ENCODE measurements around the gene LRRC31. TPM values are rescaled to one million over a fixed set of nuclear protein-coding genes. Genes with fewer than 3 reads are reported as not detected.

The LRRC31 gene
- total and polyA plus RNA-seq, 2 of the 8 experiments (the other 6 are each of a cell fraction or from before 2014, with no cell fraction given): not detected

- Histone ChIP-seq H2BK120ac (replicated peaks; ENCODE audit: low read depth, low read length) (no peak overlapping the region), H3K36me3 (ENCODE audit: control insufficient read depth in 2 of 4, insufficient read depth in 4 of 4, low read length in 3 of 4) (no peaks in the 10 kb centered on the region), H3K4me2 (ENCODE audit: insufficient read depth in 1 of 2, low read depth in 2 of 2, low read length in 2 of 2) (peak overlapping the region; percentile 79 to 93), H3K23ac (ENCODE audit: insufficient read length) (no peak overlapping the region), H3K79me2 (ENCODE audit: control insufficient read depth in 1 of 2, insufficient read depth in 2 of 2, low read length in 2 of 2) (no peaks in the 10 kb centered on the region), H2AK5ac (ENCODE audit: low read depth, low read length) (no peak overlapping the region), H2BK15ac (ENCODE audit: low read length) (peak overlapping the region; percentile 76; the same call in 1 of the 2 replicates), H3K4me3 (ENCODE audit: extremely low read depth in 1 of 4, insufficient read depth in 2 of 4, low read depth in 3 of 4, low read length in 4 of 4) (peak overlapping the region in 1 of 4 experiments; percentile 73; a peak in 2 of 8 replicates), H3K4ac (replicated peaks; ENCODE audit: insufficient read length, low read depth, low read length) (no peak overlapping the region), H3K14ac (ENCODE audit: insufficient read length) (no peak overlapping the region), H4K91ac (replicated peaks; ENCODE audit: insufficient read length, low read length) (peak overlapping the region; percentile 93), H3K4me1 (replicated peaks in 1 of 4; ENCODE audit: control insufficient read depth in 3 of 4, insufficient read depth in 4 of 4, low read length in 3 of 4) (peaks cover 7 to 20% (median 10%) of the 10 kb centered on the region in 4 experiments; a peak in 6 of 7 replicates), H3K56ac (replicated peaks; ENCODE audit: insufficient read length, low read depth, low read length) (no peak overlapping the region), H3K18ac (ENCODE audit: extremely low read depth, low read length) (peak overlapping the region; percentile 66; the same call in 1 of the 2 replicates), H4K8ac (ENCODE audit: extremely low read depth, insufficient read depth, low read length) (peak overlapping the region; percentile 86), H4K20me1 (replicated peaks in 1 of 2; ENCODE audit: control insufficient read depth in 1 of 2, insufficient read depth in 2 of 2, low read length in 2 of 2) (no peaks in the 10 kb centered on the region), H3K27ac (ENCODE audit: low read depth, low read length) (no peak overlapping the region), H2BK5ac (ENCODE audit: low read depth, low read length) (no peak overlapping the region), H3K9me3 (ENCODE audit: insufficient read depth in 2 of 2, low read depth in 1 of 2, low read length in 1 of 2) (no peaks in the 10 kb centered on the region; a peak in 1 of 4 replicates), H3K79me1 (ENCODE audit: low read depth, low read length) (no peaks in the 10 kb centered on the region), H3K27me3 (replicated peaks in 1 of 4; ENCODE audit: control insufficient read depth in 3 of 4, extremely low read depth in 1 of 4, insufficient read depth in 3 of 4, low read length in 3 of 4) (peaks cover 0 to 7% (median 4%) of the 10 kb centered on the region in 4 experiments; a peak in 6 of 7 replicates), H4K5ac (ENCODE audit: insufficient read length, low read depth, low read length) (no peak overlapping the region), H3K23me2 (ENCODE audit: low read depth, low read length) (peaks cover 4% of the 10 kb centered on the region; the same call in 1 of the 2 replicates), H2BK20ac (ENCODE audit: low read length) (no peak overlapping the region), H3K9ac (replicated peaks in 1 of 4; ENCODE audit: extremely low read depth in 1 of 4, low read depth in 3 of 4, low read length in 3 of 4) (no peak overlapping the region), H2BK12ac (ENCODE audit: low read depth, low read length) (peak overlapping the region; percentile 77; the same call in 1 of the 2 replicates), H2AFZ (ENCODE audit: low read length) (peak overlapping the region; percentile 98)
- FAIRE-seq (peak; percentile 66), DNase-seq (ENCODE audit: low read depth in 1 of 2, low spot score in 2 of 2) (peak; percentile 54 to 68)
- CTCF ChIA-PET (ENCODE audit: partially characterized antibody): interaction anchor here (0.6 to 1.2 kb wide), 5 partner anchors 21 to 1751 kb away, joined by 3 read pairs; no protein-coding TSS in a partner anchor
- 58% methylated on average over 27 of the region's 27 CpGs; no CpG with 5 or more reads in 1 of the 2 experiments for WGBS, 2 experiments (ENCODE audit: extremely low coverage in 1 of 2, insufficient coverage in 1 of 2, insufficient read length in 1 of 2, insufficient replicate concordance in 2 of 2, low coverage in 1 of 2, low lambda C conversion rate in 2 of 2, missing lambda C conversion rate in 1 of 2)
- POLR2A ChIA-PET (ENCODE audit: partially characterized antibody): interaction anchor here (1.2 kb wide), 1 partner anchor 153 kb away, joined by 5 read pairs; the partner anchor contains the start of gene SEC62
- TF ChIP-seq RAD21 (IDR thresholded peaks at IDR 0.05 in 1 of 2, conservative IDR thresholded peaks at IDR 0.05 in 1 of 2; ENCODE audit: low read depth in 2 of 2, low read length in 2 of 2): peak; percentile 39 to 57
- TF ChIP-seq JUND (IDR thresholded peaks at IDR 0.05; ENCODE audit: low read length): no peak
- TF ChIP-seq SP4 (IDR thresholded peaks at IDR 0.05; ENCODE audit: low read length): no peak
- TF ChIP-seq FOSL1 (IDR thresholded peaks at IDR 0.05; ENCODE audit: insufficient read depth, low read depth, low read length): no peak
- TF ChIP-seq USF2 (IDR thresholded peaks at IDR 0.05; ENCODE audit: low read length): peak; percentile 79
- peak in 1 of 2 experiments; percentile 64; a peak in 2 of 4 replicates for TF ChIP-seq SIN3A (conservative IDR thresholded peaks at IDR 0.05 in 1 of 2, IDR thresholded peaks at IDR 0.05 in 1 of 2; ENCODE audit: low read depth in 1 of 2, low read length in 2 of 2)
- TF ChIP-seq PHF8 (conservative IDR thresholded peaks at IDR 0.05; ENCODE audit: low read depth, low read length): no peak
- no peak for TF ChIP-seq RXRA (IDR thresholded peaks at IDR 0.05; ENCODE audit: insufficient read depth, low read depth, low read length)
- TF ChIP-seq MAX (IDR thresholded peaks at IDR 0.05): peak; percentile 97
Measured at GRCh38 chr3:169813757-169814517, 55.8 kb downstream of the LRRC31 start.
